ENCODE data around the gene ACOT13.

GRCh38 chr6:24692415-24692814, 25.5 kb downstream of the ACOT13 start:
- TF ChIP-seq CTCF (IDR thresholded peaks at IDR 0.05; ENCODE audit: low read depth, low read length, poor library complexity, severe bottlenecking), result no peak
- TF ChIP-seq EZH2phosphoT487 (IDR thresholded peaks at IDR 0.05; ENCODE audit: borderline replicate concordance, low read length), result no peak
